Skin of body (tissue), 2 donors: ENCODE data around the gene ST7. TPM values are rescaled to one million over a fixed set of nuclear protein-coding genes. Genes with fewer than 3 reads are reported as not detected.
A peak's percentile ranks its signal among the peaks of the same experiment; 100 is the strongest.

Experiments used
- DNase-seq: peaks from one replicate; lab custom pipeline; 2025; lab: John Stamatoyannopoulos, UW
- total RNA-seq: library from RNA; depleted of rRNA; stranded (reverse); fragments of >200 nt; gene quantifications from one replicate; pipeline ENCODE4 v1.2.3, GENCODE V29; 2014

The ST7 gene
- total RNA-seq, 1 donor from 2014 or later = 19.6 TPM

DNA sequence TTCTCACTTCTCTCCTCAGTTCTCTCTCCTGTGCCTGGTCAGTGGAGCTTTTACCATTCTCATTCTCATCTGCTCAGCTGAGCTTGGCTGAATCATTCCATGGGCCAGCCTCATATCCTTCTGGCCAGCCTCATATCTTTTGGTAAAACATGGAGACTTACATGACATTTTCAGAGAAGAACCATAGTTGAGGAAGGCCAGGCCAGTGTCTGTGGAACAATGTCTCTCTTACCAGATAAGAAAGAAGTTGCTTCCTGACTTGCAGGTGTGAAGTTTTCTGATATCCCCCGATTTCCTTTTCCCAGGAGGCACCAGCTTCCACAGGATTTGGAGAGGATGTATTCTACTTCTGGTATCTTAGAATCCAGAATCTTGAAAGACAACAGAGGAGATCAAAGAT lies 24.7 kb downstream of the ST7 start:
- no peak for DNase-seq

DNA sequence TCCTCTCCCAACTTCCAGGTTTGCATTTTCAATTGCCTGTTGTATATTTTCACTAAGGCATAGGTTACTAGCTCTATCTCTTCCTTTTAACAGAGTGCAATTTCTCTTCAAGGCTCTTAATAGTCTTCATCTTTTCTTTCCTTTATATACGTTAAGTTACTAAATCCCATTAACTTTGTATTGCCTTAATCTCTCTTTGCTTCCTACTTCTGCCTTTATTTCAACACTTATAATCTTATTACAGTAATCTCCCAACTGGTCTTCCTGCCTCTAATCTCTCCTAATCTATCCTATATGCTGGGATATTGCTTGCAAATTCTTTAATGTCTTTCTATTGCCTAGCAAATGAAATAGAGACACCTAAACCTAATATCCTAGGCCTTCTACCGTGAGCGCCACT lies 26.1 kb downstream of the ST7 start:
- DNase-seq = no peak

DNA sequence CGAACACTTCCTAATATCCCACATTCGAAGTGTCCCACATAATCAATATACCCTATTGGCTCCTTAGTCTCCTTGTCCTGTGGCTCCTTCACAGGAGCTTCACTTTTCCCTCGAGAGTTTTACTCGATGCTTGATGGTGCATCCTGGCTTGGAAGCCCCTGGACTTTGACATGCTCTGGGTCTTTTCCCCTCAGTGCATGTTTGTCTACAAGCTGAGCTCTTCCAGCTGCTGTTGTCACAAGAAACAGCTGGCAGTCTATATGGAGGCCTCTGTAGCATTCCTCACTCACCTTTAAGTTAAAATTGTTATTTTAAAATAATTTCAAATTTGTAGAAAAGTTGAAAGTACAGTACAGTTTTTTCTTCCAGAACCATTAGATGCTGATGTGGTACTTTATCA lies 27.1 kb downstream of the ST7 start:
- no peak for DNase-seq

DNA sequence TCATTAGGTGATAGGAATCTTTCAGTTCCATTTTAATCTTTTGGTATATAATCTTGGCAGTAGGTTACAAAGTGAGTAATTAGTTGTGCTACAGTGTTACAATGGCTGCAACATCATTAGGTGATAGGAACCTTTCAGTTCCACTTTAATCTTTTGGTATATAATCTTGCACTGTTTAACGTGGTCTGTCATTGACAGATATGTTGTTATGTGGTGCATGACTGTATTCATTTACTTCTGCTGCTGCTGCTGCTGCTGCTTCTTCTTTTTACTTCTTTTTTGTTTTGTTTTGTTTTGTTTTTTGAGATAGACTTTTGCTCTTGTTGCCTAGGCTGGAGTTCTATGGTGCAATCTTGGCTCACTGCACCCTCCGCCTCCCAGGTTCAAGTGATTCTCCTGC lies 28.6 kb downstream of the ST7 start:
- no peak for DNase-seq

DNA sequence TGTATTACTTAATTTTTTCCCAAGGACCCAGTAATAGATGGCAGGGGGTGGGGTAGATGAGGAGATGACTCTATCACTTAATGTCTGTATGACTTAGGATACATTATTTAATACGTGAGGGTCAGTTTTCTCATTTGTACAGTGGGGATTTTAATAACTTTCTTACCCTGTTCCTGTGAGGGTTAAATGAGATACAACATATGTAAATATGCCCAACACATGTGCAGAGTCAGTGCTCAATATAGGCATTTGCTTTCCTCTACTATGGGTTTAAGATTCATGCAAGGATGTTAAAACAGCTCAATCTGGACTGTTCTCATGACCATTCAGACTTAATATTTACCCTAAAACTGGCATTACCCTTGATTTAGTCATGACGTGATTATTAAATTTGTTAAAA lies 31.2 kb downstream of the ST7 start:
- DNase-seq = no peak

DNA sequence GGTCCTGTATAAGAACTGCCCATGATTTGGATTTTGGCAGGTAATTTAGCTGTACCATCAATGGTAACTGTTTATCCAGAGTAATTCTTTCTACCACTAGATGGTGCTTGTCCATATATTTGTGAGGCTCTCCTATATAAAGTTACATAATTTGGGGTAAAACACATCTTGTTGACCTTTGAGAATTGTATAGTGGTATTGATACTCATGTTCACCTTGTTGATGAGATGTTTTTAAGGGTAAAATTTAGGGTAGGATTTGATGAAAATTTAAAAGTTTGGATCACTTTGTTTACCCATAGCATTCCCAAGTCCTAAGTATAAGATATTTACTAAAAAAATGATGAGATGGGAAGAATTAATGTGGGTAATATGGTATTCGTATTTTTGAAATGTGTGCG lies 31.6 kb downstream of the ST7 start:
- DNase-seq = peak; percentile 12

DNA sequence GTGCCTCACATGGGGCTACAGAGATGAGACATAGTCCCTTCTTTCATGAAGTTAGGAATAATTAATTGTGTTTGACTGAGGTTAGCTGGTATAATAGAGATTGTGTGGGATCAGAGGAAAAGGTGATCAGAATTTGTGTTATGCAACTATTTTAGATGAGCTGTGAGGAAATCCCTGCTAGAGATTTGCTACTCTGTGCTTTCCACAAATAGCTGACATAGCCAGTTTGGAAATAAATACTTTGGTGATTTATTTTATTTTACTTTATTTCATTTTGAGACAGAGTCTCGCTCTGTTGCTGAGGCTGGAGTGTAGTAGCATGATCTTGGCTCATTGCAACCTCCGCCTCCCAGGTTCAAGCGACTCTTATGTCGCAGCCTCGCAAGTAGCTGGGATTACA lies 32.3 kb downstream of the ST7 start:
- no peak for DNase-seq

DNA sequence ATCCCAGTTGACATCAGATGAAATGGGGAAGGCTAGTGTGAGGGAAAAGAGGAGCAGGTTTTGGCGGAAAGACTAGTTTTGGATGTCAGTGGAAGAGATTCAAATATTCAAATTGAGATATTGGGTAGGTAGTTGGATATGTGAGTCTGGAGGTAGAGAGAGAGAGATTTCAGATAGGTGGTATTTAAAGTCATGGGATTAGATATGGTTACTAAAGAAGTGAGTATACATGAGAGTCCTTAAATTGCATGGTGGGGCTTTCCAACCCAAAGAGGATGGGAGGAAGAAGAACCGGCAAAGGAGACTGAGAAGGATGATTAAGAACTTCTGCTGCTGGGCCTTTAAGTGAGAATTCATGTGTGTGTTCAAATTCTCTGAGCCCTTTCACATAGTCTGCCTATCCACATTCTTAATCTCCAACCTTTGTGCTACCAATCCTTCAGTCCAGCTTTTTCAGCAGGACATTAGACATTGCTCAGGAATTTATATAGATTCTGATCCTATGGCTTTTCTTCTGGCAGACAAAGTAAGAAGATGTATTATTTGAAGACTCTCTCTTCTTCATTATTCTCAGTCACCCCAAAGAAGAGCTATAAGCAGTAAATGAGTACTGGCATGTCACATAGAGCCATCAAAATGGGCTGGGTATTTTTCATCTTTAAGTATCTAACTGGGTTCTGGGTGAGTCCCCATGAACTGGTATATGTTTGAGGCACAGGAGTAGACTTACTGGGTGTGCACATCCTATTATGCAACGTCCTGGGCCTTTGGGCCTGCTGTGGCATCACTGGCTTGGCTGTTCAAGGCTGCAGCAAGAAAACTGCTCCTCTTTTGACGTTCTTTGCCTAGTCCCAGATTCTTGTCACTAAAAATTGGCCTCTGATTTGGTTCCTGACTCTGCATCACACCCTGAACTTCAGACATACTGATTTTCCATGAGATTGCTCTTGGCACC lies 33.6 kb downstream of the ST7 start:
- no peak for DNase-seq

DNA sequence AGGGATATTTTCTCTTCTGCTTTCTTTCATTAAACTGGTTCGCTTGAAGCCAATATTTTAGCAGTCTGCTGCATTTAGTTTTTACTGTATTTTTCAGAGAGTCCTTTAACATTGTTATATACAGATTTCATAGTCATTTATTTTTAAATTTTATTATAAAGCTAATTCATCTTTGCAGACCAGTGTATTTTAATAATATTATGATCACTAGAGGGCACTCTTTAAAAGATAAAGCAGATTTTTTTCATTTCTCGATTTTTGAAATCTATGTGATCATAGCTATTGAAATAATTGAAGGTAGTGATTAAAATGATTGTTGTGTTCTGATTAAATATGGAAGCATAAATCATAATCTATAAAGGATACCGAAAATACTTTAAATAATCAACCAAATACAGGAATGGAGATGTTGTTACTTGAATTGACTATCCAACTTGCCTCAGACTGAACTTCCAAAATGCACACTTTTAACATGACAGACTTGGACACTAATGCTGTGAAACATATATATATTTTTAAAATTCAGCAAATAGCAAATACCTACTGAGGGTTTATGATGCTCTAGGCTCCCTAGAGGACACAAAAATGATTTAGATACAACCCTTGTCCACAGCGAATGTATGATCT lies 35.2 kb downstream of the ST7 start:
- DNase-seq = no peak

DNA sequence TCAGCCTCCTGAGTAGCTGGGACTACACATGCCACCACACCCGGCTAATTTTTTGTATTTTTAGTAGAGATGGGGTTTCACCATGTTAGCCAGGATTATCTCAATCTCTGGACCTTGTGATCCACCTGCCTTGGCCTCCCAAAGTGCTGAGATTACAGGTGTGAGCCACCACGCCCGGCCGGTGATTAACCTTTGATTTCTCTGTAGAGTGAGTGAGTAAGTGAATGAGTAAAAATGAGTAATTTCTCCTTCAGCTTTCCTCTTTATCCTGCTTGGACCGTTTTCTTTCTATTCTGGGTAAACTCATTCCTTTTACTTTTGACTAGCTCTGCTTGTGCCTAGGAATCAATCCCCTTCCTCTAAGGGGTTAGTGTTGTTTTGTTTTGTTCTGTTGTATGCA lies 36.8 kb downstream of the ST7 start:
- DNase-seq = no peak

DNA sequence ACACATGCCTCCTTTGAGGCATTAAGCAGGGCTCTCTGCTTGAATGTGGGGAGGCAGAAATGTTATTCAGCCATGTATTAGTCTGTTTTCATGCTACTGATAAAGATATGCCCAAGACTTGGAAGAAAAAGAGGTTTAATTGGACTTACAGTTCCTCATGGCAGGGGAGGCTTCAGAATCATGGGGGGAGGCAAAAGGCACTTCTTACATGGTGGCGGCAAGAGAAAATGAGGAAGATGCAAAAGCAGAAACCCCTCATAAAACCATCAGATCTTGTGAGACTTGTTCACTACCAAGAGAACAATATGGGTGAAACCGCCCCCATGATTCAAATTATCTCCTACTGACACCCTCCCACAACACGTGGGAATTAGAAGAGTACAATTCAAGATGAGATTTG lies 37.9 kb downstream of the ST7 start:
- no peak for DNase-seq

DNA sequence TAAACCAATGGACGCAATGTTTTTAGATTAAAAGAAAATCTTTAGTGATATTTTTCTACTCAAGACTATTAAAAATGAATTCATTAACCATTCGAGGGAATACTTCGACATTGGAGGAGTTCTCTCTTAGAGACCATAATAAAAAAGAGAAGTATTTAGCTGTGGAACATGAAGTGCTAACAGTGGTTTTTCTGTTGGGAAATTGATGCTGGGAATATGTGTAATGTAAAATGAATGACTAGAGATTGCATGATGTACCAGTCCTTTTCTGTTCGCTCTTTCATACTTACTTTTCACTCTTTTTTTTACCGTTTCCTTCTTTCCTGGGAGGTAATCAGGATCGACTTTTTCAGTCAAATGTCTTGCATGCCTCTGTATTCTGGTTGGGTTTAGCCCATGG lies 41.3 kb downstream of the ST7 start:
- DNase-seq = no peak

DNA sequence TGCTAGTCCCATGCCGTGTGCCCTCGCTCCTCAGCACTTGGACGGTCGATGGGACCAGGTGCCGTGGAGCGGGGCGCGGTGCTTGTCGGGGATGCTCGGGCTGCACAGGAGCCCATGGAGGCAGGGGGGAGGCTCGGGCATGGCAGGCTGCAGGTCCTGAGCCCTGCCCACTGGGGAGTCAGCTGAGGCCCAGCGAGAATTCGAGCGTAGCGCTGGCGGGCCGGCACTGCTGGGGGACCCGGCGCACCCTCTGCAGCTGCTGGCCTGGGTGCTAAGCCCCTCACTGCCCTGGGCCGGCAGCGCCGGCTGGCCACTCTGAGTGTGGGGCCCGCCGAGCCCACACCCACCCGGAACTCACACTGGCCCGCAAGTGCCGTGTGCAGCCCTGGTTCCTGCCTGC lies 44.7 kb downstream of the ST7 start:
- DNase-seq = no peak

DNA sequence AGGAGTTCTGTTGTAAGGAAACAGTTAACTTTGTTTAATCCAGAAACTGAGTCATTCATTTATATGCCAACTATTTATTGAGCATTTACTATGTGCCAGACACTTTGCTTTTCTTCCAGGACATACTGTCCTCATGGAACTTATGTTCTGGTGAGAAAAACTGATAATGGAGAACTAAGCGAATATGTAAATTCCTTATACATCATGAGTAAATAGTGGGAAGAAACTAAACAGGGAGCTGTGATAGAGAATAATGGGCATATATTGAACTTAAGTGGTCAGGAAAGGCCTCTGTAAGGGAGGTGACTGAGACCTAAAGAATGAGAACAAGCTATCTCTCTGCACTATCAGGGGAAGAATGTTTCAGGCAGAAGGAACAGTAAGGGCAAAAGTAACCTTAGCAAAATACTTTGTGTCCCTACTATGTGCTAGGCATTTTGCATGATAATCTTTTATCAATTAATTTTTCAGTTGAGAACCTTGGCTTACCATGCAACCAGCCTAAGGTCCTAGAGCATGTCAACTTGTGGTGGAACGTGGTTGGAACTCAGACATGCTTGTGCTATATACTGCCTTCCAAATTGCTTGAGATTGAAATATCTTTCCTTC lies 45.4 kb downstream of the ST7 start:
- no peak for DNase-seq

DNA sequence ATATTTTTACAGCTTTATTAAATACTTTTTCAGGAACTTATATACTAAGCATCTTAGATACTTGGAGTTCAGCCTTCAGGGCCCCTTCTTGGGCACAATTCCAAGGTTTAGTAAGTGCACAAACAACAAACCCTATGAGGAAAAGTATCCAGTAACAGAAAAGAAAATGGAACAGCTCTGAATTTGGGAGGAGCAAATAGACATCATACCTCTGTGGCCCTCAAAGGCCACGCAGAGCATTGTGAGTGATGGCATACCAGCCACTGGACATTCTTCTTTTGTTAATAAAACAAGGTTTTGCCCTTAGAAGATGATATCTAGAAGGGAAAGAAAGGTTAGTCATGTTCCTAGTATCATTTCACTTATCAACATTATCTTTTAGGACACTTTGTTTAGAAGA lies 46.0 kb downstream of the ST7 start:
- DNase-seq = no peak

DNA sequence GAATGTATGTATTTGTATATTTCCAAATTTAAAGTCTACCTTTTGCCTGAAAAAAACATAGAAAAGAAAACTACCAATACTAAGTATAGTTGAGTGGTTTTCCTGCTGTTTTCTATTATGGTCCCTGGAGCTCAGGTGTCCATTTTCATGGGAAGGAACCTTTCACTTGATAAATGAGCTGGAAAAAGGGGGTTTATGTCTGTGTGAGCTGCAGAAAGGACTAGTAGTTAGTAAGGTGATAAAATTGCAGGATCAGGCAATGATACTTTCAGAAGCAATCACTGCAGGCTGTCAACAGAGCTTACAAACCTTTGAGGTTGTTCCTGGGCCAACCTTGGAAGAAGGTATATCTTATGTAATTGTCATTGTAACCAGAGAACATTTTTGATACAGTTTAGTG lies 48.0 kb downstream of the ST7 start:
- no peak for DNase-seq

DNA sequence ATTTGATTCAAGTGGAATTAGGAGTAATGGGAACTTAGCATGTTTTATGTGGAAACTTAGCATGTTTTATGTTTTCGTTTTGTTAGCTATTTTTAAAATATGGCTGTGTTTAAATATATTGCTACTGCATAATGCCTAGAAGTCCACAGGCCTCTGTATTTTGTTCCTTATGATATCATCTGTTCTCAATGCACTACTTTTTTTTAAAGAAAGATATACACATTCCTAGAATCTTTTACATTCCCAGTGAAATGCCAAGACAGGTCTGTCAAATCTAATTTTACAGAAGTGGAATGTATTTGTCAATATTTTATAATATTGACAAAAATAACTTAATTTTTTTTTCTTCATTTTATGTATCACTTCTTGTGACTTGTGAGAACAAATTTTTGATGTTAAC lies 51.6 kb downstream of the ST7 start:
- DNase-seq = no peak

DNA sequence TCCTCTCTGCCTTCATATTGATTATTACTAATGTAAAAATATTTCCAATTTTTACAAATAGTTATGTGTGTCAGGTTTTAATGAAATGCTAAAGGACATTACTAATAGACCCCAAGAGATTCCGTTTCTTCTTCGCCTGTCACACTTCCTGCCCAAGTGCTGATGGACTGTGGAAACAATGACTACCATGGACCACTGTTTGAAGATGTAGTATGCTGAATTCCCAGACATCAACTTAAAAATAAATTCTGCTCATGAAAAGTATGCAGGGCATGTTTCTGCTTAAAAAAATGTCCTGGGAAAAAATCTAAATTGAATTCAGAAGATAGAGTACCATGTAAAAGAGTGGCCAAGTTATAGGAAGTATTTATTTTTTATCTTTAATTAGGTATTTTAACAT lies 52.1 kb downstream of the ST7 start:
- DNase-seq = no peak

DNA sequence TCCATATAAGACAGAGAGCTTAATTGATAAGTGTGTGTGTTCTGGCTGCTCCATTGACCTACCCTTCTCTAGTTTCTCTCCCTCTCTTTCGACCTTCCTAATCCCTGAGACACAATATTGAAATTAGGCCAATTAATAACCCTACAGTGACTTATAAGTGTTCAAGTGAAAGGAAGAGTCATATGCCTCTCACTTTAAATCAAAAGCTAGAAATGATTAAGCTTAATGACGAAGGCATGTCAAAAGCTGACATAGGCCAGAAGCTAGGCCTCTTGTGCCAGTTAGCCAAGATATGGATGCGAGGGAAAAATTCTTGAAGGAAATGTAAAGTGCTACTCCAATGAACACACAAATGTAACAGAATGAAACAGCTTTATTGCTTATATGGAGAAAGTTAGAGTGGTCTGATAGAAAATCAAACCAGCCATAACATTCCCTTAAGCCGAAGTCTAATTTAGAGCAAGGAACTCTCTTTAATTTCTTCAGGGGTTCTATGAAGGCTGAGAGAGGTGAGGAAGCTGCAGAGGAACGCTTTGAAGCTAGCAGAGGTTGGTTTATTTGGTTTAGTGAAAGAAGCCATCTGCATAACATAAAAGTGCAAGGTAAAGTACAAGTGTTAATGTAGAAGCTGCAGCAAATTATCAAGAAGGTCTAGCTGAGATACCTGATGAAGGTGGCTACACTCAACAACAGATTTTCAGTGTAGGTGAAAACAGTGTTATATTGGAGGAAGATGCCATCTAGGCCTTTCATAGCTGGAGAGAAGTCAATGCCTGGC lies 53.8 kb downstream of the ST7 start:
- DNase-seq = no peak

DNA sequence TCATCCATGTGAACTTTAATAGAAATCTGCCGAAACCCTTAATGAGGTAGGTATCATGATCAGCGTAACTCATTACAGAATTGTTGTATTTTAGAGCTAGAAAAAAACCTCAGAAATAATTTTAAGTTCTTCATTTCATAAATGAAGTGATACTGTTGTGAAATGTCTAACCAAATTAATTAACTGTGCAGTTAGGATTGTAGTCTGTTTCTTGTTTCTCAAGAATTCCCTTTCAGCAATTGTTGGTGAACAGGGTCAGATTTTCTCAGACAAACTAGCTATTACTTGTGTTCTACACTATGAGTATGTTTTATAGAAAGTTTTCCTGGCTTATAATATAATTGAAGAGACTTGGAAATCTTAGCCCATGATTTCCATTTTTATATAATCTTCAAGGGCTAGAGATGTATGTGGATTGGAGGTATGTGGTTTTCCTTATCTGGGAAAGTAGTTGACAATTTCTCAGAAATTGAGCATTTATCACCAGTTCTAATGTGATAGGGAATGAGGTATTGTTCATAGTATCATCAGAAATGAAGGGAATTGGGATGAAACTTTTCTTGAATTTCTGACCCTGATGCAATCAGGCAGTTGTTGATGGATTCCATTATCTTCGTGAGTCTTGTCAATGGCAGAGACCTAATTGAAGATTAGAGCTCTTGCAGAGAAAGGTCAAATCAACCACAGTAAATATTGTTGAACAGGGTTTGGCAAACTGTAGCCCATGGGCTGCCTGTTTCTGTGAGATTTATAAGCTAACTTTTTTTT lies 55.0 kb downstream of the ST7 start:
- DNase-seq = no peak

DNA sequence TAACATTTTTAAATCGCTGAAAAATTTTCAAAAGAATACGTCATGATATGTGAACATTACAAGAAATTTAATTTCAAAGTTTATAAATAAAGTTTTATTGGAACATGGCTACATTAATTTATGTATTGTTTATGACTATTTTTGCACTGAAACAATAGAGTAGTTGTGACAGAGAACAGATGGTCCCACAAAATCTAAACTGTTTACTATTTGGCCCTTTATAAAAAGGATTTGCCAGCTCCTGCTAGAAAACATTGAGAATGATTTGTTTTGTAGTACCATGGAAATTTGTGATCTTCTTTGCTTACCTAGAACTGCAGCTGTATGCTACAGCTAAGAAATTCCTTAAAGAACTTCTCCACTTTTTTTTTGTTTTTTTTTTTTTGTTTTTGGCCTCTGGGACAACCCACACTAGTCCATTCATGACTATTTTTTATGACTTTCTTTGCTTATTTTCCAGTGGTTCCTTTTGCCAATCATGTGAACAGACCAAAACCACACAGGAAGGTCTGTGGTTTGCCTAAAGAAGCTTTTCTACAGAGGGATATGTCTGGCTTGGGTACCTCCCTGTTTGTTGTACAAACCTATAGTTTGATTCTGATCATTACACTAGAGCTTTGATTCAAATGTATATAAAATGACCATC lies 55.7 kb downstream of the ST7 start:
- no peak for DNase-seq
